ENCODE results near the gene IGHMBP2.

GRCh38 chr11:68946416-68947090 lies 42.9 kb downstream of the IGHMBP2 start:
- TF ChIP-seq YY1 (IDR thresholded peaks at IDR 0.05; ENCODE audit: extremely low read depth, insufficient replicate concordance, low read depth, low read length) = no peak
- no peak for TF ChIP-seq MAX (IDR thresholded peaks at IDR 0.05)
- no peak for TF ChIP-seq POLR2AphosphoS5 (IDR thresholded peaks at IDR 0.05; ENCODE audit: low read depth, low read length)
- TF ChIP-seq REST (IDR thresholded peaks at IDR 0.05; ENCODE audit: low read depth) = no peak
- no peak for TF ChIP-seq CTCF (IDR thresholded peaks at IDR 0.05 in 2 of 3, conservative IDR thresholded peaks at IDR 0.05 in 1 of 3; ENCODE audit: borderline replicate concordance in 1 of 3, insufficient read depth in 1 of 3, low read depth in 2 of 3, low read length in 2 of 3)
- TF ChIP-seq SIN3A (IDR thresholded peaks at IDR 0.05; ENCODE audit: low read depth) = no peak
- no peak for TF ChIP-seq RAD21 (IDR thresholded peaks at IDR 0.05; ENCODE audit: low read depth)
- no peak for TF ChIP-seq POLR2A (IDR thresholded peaks at IDR 0.05; ENCODE audit: borderline replicate concordance, extremely low read depth, insufficient read depth, insufficient read length)
- TF ChIP-seq EZH2 (IDR thresholded peaks at IDR 0.05) = no peak
- no peak for TF ChIP-seq EZH2phosphoT487 (IDR thresholded peaks at IDR 0.05; ENCODE audit: borderline replicate concordance)
- no peak for TF ChIP-seq ZNF274 (IDR thresholded peaks at IDR 0.05; ENCODE audit: low read depth, low read length)
- no peak for TF ChIP-seq ZBTB33 (IDR thresholded peaks at IDR 0.05; ENCODE audit: extremely low read depth, insufficient replicate concordance, low read length)
- TF ChIP-seq ATF3 (IDR thresholded peaks at IDR 0.05) = no peak
- TF ChIP-seq CEBPB (IDR thresholded peaks at IDR 0.05; ENCODE audit: low read depth) = no peak

Measured in HCT116 (cell line).